Left hindlimb (tissue), 1 donor: ENCODE data around the gene PLBD2.
"Not testable (repeated sequence)": the region's sequence is repeated elsewhere in the genome, so short reads cannot be mapped to it uniquely, and the experiment has no call there.

Experiments
- DNase-seq: peaks from one replicate; pipeline ENCODE4 v3.0.0-alpha.2; 2018

Gene PLBD2

DNA sequence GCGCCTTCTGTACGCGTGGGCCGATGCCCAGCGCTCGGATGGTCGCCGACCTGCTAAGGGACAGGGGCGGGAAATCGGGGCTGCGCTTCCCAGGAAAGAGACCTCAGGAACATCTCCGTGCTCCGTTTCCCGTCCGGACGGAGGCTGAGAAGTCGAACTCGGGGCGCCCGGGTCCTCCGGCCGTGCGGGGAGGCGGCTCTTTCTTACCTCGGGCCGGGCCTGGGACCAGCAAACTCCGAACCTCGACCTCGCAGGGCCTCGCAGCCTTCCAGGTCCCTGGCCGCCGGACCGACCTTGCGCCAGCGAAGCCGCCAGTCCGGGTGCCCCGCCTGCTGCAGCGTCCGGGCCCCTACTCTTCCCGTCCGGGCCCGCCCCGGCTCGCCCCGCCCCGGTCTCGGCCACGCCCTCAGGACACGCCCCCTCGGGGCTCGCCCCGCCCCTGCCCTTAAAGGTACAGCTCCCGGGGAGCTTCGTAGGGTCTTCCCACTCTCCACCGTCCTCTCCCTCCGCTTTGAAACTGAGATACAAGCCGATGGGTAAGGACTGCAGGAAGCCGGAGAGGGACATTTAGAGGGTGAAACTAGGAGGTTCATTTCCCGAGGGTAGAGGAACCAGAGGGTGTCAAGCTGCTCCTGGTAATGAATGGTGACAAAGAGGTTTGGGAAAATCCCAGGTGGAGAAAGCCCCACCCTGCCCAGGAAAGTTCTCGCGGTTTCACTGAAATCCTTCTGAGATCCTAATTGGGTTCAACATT, 23.4 kb upstream of the PLBD2 start, which contains the start of gene SLC8B1:
TSS of gene SLC8B1 (minus strand) at position 324 of the 754 bp plus-strand sequence. CDS start 2,231 bp downstream, outside the sequence.
- DNase-seq: peak; percentile 90

DNA sequence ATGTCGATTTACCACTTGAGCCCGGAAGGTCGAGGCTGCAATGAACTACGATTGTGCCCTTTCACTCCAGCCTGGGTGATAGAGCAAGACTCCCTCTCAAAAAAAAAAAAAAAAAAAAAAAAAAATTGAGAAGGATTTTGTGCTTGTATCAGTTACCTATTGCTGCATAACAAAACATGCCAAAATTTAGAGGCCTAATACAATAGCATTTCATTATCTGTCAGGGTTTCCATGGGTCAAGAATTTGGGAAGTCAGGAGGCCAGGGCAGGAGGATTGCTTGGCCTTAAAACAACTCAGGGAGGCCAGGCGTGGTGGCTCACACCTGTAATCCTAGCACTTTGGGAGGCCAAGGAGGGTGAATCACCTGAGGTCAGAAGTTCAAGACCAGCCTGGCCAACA, 18.8 kb upstream of the PLBD2 start:
- no peak for DNase-seq

GRCh38 chr12:113340061-113340460, 18.3 kb upstream of the PLBD2 start:
- no peak for DNase-seq

- DNase-seq: no peak
Measured at GRCh38 chr12:113341535-113341934, 16.9 kb upstream of the PLBD2 start.

GRCh38 chr12:113345318-113345717, 13.1 kb upstream of the PLBD2 start:
- DNase-seq: no peak

DNA sequence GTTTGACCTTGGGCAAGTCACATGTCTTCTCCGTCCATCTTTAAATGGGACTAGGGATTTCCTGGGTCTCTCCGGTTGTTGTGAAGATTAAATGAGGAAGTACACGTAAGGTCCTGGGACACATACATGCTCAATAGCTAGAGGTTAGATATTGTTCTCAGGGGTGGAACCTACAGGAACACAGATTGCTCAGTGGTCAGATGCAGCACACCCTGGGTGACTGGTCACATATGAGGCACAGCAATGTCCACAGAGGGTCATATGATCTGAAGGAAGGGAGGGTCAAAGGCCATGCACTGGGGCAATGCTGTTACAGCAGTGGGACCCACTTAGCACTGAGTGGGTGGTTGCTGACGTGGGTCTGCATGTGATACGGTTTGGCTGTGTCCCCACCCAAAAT, 12.0 kb upstream of the PLBD2 start:
- DNase-seq: no peak

DNA sequence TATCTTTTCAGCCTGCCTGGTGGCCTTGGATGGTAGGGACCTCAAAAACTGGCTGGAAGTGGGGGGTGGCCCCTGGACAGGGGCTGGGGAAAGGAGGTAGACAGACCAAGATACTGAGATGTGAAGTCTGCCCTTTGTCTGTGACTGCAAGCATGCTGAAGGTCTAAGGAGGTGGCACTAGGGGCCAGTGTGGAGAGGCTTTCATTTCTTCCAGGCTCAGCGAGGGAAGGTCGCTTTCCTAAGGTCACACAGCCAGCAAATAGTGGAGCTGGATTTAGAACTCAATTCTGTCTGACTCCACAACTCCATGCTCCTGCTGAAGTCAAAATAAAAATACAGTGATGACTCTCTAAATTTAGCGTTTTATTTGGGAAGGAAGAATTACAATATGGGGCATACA, 11.3 kb upstream of the PLBD2 start:
- no peak for DNase-seq

DNA sequence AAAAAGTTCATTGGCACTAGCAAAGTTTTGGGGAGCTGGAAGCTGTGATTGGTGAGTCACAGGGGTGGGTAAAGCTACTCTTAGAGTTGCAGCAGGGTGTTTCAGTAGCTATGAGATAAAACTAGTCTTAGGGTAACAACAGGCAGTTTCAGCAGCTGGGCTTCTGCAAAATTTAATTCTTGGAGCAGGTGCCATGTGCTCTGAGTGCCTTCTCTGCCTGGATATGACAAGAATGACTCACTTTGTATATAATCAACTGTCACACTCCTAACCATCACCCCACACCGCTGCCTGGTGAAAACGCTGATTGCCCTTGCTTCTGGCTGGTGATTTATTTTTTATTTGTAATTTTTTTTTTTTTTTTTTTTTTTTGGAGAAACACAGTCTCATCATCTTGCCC, 10.5 kb upstream of the PLBD2 start:
- no peak for DNase-seq

DNA sequence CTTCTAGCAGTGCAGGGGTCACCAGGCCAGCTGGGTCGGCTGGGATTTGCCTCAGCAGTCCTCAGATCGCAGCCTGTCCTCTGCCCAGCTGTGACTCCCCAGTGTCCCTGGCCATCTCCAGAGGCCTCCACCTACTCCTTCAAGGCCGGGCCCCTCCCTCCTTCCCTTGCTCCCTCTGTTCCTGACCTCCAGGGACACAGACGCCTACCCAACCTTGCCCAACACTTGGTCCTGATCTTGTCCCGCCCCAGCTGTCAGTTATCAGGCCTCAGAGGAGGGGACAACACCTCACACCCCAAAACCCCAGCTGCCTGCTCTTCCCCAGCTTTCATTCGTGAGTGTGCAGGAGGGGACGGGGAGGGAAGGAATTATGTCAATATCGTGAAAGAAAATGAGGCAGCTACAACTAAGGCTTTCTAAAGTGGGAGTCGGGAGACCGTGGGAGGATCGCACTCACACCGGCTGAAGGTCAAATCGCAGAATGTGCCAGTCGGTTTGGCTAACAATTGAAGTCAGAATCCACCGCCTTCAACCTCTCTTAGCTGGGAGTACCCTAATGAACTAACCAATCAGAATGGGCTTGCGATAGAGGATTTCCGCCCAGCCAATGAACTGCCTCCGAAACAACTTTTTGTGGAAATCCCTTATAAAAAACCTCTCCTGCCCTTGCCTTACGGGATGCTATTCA, 9.4 kb upstream of the PLBD2 start:
- DNase-seq: no peak

DNA sequence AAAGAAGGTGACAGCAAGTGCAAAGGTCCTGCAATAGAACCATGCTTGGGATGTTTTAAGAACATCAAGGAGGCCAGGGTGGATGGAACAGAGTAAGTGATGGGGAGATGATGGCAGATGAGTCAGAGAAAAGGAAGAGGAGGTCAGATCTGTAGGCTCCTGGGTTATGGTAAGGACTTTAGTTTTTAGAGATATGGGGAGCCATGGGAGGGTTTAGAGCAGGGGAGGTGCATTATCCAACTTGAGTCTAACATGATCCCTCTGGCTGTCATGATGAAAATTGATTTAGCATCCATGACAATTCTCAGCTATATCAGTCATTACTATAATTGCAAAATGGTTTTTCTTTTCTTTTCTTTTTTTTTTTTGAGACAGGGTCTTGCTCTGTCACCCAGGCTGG, 7.3 kb upstream of the PLBD2 start:
- no peak for DNase-seq

- DNase-seq: not testable (repeated sequence)
Measured at GRCh38 chr12:113354192-113354591, 4.2 kb upstream of the PLBD2 start.

DNA sequence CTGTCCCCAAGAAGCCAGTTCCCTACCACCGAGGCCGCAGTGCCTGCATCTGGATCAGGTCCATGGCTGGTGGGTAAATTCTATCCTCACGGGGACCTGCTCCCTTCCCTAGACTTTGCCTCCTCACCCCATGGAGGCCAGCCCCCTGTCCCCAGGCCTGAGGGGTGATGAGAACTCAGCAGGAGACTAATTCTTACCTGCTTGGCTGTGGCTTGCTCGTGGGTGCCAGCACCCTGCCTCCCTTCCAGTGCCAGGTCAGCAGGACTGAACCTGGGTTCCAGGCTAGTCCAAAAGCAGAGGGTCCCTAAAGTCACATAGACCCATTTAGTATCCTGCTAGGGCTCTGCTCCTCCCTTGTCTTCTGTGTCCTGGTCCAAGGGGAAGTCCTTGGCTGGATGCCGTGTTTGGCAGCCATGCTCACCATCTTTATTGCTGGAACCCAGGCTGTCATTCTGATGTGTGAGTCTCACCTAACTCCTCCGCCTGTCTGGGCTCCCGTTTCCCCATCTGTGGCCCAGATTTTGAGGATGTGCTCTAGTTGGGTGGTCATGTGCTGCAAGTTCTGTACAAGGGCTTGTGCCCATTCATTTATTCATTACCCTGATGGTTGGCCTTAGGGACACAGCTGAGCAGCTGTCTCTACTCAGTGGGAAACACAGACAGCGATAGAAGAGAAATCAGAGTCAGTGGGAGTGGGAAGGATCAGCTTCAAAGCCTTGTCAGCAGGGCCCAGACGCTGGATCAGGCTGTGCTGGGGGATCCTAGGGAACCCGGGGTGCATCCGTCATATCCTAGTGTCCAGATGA, 949 bp downstream of the PLBD2 start:
- DNase-seq: no peak

GRCh38 chr12:113359939-113360748, 1.8 kb downstream of the PLBD2 start:
- DNase-seq: no peak

DNA sequence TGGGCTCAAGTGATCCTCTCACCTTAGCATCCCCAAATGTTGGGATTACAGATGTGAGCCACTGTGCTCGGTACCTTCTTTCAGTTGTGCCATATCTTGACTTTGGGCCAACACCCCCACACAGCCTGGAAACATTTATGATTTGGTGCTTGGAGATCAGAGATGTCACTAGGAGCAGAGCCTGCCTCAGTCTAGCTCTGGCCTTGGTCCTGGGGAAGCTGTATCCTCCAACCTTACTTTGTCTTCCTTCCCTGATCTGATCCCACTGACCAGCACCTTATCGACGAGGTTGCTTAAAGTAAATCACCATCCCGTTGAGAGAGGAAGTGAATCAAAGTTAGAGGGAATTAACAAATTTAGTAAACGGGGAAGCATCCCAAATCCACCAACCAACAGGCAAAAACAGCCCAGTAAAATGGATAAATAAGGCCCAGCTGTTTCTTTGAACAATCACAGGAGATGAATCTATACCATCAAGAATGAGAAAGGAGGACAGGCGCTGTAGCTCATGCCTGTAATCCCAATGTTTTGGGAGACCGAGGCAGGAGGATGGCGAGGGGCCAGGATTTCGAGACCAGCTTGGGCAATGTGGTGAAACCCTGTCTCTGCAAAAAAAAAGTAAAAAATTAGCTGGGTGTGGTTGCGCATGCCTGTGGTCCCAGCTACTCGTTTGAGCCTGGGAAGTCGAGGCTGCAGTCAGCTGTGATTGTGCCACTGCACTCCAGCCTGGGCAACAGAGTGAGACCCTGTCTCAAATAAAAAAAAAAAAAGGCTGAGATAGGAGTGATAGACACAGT, 3.4 kb downstream of the PLBD2 start:
- DNase-seq: no peak

GRCh38 chr12:113364698-113365097, 6.3 kb downstream of the PLBD2 start:
- no peak for DNase-seq

DNA sequence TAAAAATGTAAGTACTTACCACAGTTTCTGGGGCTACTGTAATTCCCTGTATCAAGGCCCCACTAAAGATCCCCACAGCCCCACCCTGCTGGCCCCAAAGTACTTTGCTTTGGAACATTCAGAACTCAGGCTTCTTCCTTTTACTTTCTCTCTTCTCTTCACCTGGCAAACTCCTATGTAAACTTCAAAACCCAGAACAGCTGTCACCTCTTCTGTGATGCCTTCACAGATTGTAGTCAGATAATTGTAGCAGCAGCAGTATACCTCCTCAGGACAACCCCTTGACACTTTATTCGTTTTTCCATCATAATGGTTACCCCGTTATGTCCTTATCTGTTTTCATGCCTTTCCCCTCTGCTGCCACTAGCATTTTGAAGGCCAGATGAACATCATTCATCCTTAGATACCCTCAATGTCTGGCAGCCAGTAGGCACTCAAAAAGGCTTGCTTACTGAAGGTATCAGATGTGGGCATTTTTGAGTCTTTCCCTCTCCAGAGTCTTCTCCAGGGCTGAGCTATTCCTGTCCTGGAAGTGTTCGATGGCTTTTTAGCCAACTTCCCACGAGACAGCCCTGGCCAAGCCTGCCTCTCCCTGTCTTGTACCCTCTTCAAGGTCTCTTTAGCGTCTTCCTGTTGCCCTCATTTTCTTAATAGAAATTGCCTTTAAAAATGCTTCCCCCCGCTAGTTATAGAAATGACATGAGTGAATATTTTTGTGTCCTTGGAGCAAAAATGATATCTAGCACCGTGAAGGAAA, 7.4 kb downstream of the PLBD2 start:
- DNase-seq: no peak

GRCh38 chr12:113366827-113367226, 8.4 kb downstream of the PLBD2 start:
- no peak for DNase-seq

DNA sequence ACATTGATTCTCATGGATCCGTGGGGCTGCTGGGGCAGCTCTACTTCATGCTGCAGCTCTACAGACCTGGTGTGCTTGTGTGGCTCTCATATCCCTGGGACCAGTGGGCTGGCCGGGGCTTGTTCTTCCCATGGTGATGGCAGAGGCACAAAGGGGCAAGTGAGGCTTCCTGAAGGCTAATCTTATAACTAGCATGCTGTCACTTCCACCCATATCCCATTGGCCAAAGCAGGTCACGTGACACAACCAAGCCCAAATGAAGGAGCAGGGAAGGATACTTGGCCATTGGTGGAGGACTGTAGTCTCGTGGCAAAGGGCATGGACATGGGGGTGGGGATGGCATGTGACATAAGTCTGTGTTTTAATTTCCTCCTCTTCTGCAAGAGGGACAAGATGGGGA, 9.9 kb downstream of the PLBD2 start:
- DNase-seq: no peak

DNA sequence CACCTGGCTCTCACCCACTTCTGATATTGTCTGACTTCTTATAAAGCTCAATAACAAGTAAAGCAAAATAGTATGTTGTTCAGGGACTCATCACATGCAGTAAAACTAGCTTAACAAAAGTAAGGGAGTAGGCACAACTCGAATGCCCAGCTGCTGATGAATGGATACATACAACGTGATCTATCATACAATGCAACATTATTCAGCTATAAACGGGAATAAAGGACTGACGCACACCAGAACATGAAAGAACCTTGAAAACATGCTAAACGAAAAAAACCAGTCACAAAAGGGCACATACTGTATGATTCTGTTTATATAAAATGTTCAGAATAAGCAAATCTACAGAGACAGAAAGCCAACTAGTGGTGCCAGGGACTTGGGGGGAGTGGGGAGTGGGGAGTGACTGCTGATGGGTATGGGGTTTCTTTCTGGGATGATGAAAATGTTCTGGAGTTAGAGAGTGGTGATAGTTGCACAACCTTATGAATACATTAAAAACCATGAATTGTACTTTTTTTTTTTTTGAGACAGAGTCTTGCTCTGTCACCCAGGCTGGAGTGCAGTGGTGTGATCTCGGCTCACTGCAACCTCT, 11.1 kb downstream of the PLBD2 start:
- no peak for DNase-seq

DNA sequence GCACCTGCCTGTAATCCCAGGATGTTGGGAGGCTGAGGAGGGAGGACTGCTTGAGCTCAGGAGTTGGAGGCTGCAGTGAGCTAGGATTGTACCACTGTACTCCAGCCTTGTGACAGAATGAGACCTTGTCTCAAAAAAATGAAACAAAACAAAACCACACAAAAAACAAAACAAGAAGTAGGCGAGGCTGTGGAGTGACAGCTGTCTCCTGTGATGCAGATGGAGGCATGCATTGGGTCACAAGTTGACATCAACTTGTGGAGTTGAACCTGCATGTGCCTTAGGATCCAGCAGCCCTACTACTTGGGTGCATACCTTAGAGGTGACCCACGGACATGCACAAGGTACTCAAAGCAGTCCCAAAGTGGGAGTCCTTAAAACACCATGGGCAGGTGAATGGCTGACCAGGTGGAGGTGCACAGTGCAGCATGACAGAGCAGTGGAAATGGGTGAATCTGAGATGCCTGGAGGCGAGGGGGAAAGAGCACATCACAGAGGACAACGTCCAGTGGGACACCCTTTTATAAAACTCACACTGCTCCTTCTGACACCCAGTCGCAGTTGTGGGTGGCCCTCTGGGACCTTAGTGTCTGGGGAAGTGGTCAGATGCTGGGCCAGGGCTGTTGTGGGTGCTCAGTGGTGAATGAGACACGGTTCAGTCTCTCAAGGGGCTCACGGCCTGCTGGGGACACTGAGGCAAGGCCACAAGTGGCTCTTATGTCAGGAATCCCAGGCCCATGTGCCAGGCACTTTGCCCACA, 12.7 kb downstream of the PLBD2 start:
- no peak for DNase-seq
